Endothelial cell of umbilical vein (primary cell): ENCODE measurements around the gene SCGN. TPM values are rescaled to one million over a fixed set of nuclear protein-coding genes. Genes with fewer than 3 reads are reported as not detected.

Experiments used
- BruUV-seq: library from RNA; stranded (reverse); fragments of 400-500 nt; replicated peaks from 2 replicates; lab custom pipeline; 2021; lab: Mats Ljungman, UMichigan
- CTCF ChIA-PET: fragments of 300-600, 350-600 bp; sonication (Branson Sonifier 250); formaldehyde crosslinking; loops from one replicate; lab custom pipeline; 2021; ENCODE audit warnings: antibody characterized with exemption, inconsistent platforms; lab: Charles Lee
- POLR2A ChIA-PET: fragments of 300-600, 350-600 bp; sonication (Branson Sonifier 250); formaldehyde crosslinking; loops from one replicate; lab custom pipeline; 2021; ENCODE audit warnings: antibody characterized with exemption, inconsistent platforms; lab: Charles Lee
- DNase-seq: peaks from one replicate; pipeline ENCODE4 v3.0.0-alpha.2; 2011; ENCODE audit warnings: low read depth, low spot score
- FAIRE-seq: peaks from 2 replicates; lab custom pipeline; 2011; peaks lifted over from hg19 to GRCh38; lab: Jason Lieb, UNC
- H2AFZ ChIP-seq: 2 replicates; pipeline ENCODE4 v1.6.0; 2012; ENCODE audit warnings: low read depth, low read length, control low read depth, inconsistent platforms
- H3K27ac ChIP-seq: 2 replicates; pipeline ENCODE4 v1.5.1; 2011; ENCODE audit warnings: low read depth, mild to moderate bottlenecking, control low read depth, low read length, moderate library complexity; ENCODE audit not compliant: insufficient read depth
- H3K27me3 ChIP-seq, 2 experiments: 2 replicates each; pipeline versions ENCODE4 v1.6.0 to v1.6.1; 2011; ENCODE audit warnings: low read length in 2 of 2, mixed read lengths in 1 of 2; ENCODE audit not compliant: control insufficient read depth in 2 of 2, insufficient read depth in 2 of 2
- H3K36me3 ChIP-seq, 2 experiments: 2 replicates in 1 of 2; 3 replicates in 1 of 2; pipeline ENCODE4 v1.5.1; 2011; ENCODE audit warnings: low read length in 2 of 2, mild to moderate bottlenecking in 1 of 2, moderate library complexity in 1 of 2; ENCODE audit not compliant: control insufficient read depth in 2 of 2, insufficient read depth in 2 of 2; ENCODE audit errors: extremely low read depth in 1 of 2
- H3K4me1 ChIP-seq: 3 replicates; pipeline ENCODE4 v1.5.1; 2011; ENCODE audit warnings: mild to moderate bottlenecking, low read length; ENCODE audit not compliant: control insufficient read depth, insufficient read depth; ENCODE audit errors: extremely low read depth
- H3K4me2 ChIP-seq: 2 replicates; pipeline ENCODE4 v1.6.1; 2011; ENCODE audit warnings: low read length, control low read depth, mixed read lengths; ENCODE audit not compliant: insufficient read depth
- H3K4me3 ChIP-seq, 3 experiments: fragments of 200-600 bp in 1 of 3; sonication (generic), shearing (Covaris generic) in 1 of 3; replicated peaks in 1 of 3; 2 replicates each; pipeline ENCODE4 v1.5.1; 2011 to 2016; ENCODE audit warnings: control low read depth in 3 of 3, low read length in 3 of 3, mild to moderate bottlenecking in 2 of 3, inconsistent platforms in 1 of 3, low read depth in 1 of 3, moderate library complexity in 1 of 3; ENCODE audit not compliant: insufficient read depth in 1 of 3
- H3K79me2 ChIP-seq: 2 replicates; pipeline ENCODE4 v1.6.0; 2012; ENCODE audit warnings: low read length, inconsistent platforms; ENCODE audit not compliant: control insufficient read depth, insufficient read depth
- H3K9ac ChIP-seq: replicated peaks from 2 replicates; pipeline ENCODE3; 2011; ENCODE audit warnings: low read length, control low read depth; ENCODE audit not compliant: insufficient read depth; ENCODE audit errors: extremely low read depth
- H3K9me1 ChIP-seq: replicated peaks from 3 replicates; pipeline ENCODE4 v1.6.0; 2011; ENCODE audit warnings: mild to moderate bottlenecking, low read length; ENCODE audit not compliant: control insufficient read depth, insufficient read depth; ENCODE audit errors: extremely low read depth
- H3K9me3 ChIP-seq: replicated peaks from 2 replicates; pipeline ENCODE4 v1.5.1; 2012; ENCODE audit warnings: low read length, inconsistent platforms; ENCODE audit not compliant: control insufficient read depth, insufficient read depth
- H4K20me1 ChIP-seq: replicated peaks from 2 replicates; pipeline ENCODE3; 2011; ENCODE audit warnings: mild to moderate bottlenecking, low read length; ENCODE audit not compliant: control insufficient read depth, insufficient read depth; ENCODE audit errors: extremely low read depth
- CTCF ChIP-seq, 2 donors: IDR thresholded peaks; 1 replicate in 1 of 2; 2 replicates in 1 of 2; pipeline ENCODE4 v1.5.1; 2011; ENCODE audit warnings: low read length in 2 of 2, mild to moderate bottlenecking in 2 of 2, moderate library complexity in 2 of 2, control low read depth in 1 of 2, inconsistent platforms in 1 of 2, low read depth in 1 of 2; ENCODE audit not compliant: insufficient read depth in 1 of 2; ENCODE audit errors: extremely low read depth in 1 of 2
- EZH2 ChIP-seq: IDR thresholded peaks from 2 replicates; pipeline ENCODE4 v1.6.1; 2012; ENCODE audit warnings: borderline replicate concordance, low read depth, mild to moderate bottlenecking, moderate library complexity, low read length, inconsistent platforms; ENCODE audit not compliant: severe bottlenecking
- FOS ChIP-seq: IDR thresholded peaks from 2 replicates; pipeline ENCODE4 v1.6.1; 2011; ENCODE audit warnings: mild to moderate bottlenecking, low read length, moderate library complexity, borderline replicate concordance; ENCODE audit not compliant: insufficient read depth
- GATA2 ChIP-seq: IDR thresholded peaks from 2 replicates; pipeline ENCODE4 v1.7.0; 2011; ENCODE audit warnings: low read depth, mild to moderate bottlenecking, moderate library complexity, mixed read lengths, low read length; ENCODE audit not compliant: insufficient read length, insufficient read depth
- JUN ChIP-seq: IDR thresholded peaks from 2 replicates; pipeline ENCODE4 v1.6.1; 2011; ENCODE audit warnings: borderline replicate concordance, low read depth; ENCODE audit not compliant: insufficient read length, insufficient read depth
- MYC ChIP-seq: IDR thresholded peaks from one replicate; pipeline ENCODE4 v1.6.1; 2011; ENCODE audit warnings: mild to moderate bottlenecking, low read depth, low read length
- POLR2A ChIP-seq: IDR thresholded peaks from 2 replicates; pipeline ENCODE4 v1.6.1; 2012; ENCODE audit warnings: low read depth, mild to moderate bottlenecking, control low read depth, low read length
- POLR2AphosphoS5 ChIP-seq: IDR thresholded peaks from 2 replicates; pipeline ENCODE4 v1.6.1; 2012; ENCODE audit warnings: low read depth, mild to moderate bottlenecking, control low read depth, low read length, moderate library complexity; ENCODE audit not compliant: insufficient read depth
- dilution Hi-C: fragments of 300-500 bp; cut with MboI; formaldehyde crosslinking; loops from one replicate; pipeline ENCODE4 v1.15.0; 2019; ENCODE audit warnings: low sequenced_read_pairs; ENCODE audit not compliant: extremely low pct_ligation_motif_present
- intact Hi-C: fragments of 100-400 bp; cut with micrococcal nuclease; formaldehyde crosslinking; loops from one replicate; pipeline ENCODE4 v1.10.0; 2022
- polyA plus RNA-seq, 4 experiments: library from polyadenylated mRNA; depleted of rRNA in 3 of 4; stranded (reverse) in 3 of 4; unstranded in 1 of 4; fragments of >200 nt; gene quantifications; 2 replicates each; pipeline versions ENCODE4 v1.2.1 to v1.2.3, GENCODE V29; 2011 to 2012; ENCODE audit warnings: missing spikeins in 1 of 4
- total RNA-seq: library from RNA; stranded (reverse); gene quantifications from 2 replicates; pipeline ENCODE4 v1.2.3, GENCODE V29; 2021

SCGN gene
- total and polyA plus RNA-seq, 2 donors (not counting 3 experiments of a cell fraction or from before 2014, with no cell fraction given): not detected

GRCh38 chr6:25743868-25744267, 91.9 kb downstream of the SCGN start:
- no peaks in the 10 kb centered on the region for H4K20me1 ChIP-seq
- FAIRE-seq: no peak
- dilution Hi-C loops: no loop called here
- CTCF ChIA-PET: interaction anchor here (0.7 kb wide), 1 partner anchor 10 kb away, joined by 3 read pairs; no protein-coding TSS in a partner anchor
- no peaks in the 10 kb centered on the region for H3K9me1 ChIP-seq
- no peak overlapping the region for H3K4me2 ChIP-seq
- no peaks in the 10 kb centered on the region for H3K4me1 ChIP-seq
- H3K9ac ChIP-seq: no peak overlapping the region
- POLR2A ChIA-PET: no interaction called here
- no peak overlapping the region for H3K27ac ChIP-seq
- intact Hi-C loops: no loop called here
- H3K27me3 ChIP-seq: no peaks in the 10 kb centered on the region
- no TSS peak for BruUV-seq
- H3K9me3 ChIP-seq: no peaks in the 10 kb centered on the region
- no peak for TF ChIP-seq FOS
- TF ChIP-seq MYC: no peak
- TF ChIP-seq CTCF (IDR thresholded peaks at IDR 0.05; ENCODE audit: extremely low read depth in 1 of 2, insufficient read depth in 1 of 2, low read depth in 1 of 2, low read length in 2 of 2): no peak
- TF ChIP-seq GATA2: no peak
- TF ChIP-seq POLR2A: no peak
- TF ChIP-seq JUN: no peak
- TF ChIP-seq EZH2: no peak
- TF ChIP-seq POLR2AphosphoS5: no peak
- no peaks in the 10 kb centered on the region for H3K36me3 ChIP-seq
- no peaks in the 10 kb centered on the region for H3K79me2 ChIP-seq
- H2AFZ ChIP-seq: no peak overlapping the region
- no peak for DNase-seq
- no peak overlapping the region for H3K4me3 ChIP-seq
